HG02885 (cell line): ENCODE data around the gene HOXC10.

Source experiments
- ATAC-seq: cut with Tn5 transposase; IDR thresholded peaks from one replicate; pipeline ENCODE4 v1.9.1; 2021; ENCODE audit warnings: mild to moderate bottlenecking; ENCODE audit not compliant: unreplicated experiment, poor library complexity

HOXC10 gene

DNA sequence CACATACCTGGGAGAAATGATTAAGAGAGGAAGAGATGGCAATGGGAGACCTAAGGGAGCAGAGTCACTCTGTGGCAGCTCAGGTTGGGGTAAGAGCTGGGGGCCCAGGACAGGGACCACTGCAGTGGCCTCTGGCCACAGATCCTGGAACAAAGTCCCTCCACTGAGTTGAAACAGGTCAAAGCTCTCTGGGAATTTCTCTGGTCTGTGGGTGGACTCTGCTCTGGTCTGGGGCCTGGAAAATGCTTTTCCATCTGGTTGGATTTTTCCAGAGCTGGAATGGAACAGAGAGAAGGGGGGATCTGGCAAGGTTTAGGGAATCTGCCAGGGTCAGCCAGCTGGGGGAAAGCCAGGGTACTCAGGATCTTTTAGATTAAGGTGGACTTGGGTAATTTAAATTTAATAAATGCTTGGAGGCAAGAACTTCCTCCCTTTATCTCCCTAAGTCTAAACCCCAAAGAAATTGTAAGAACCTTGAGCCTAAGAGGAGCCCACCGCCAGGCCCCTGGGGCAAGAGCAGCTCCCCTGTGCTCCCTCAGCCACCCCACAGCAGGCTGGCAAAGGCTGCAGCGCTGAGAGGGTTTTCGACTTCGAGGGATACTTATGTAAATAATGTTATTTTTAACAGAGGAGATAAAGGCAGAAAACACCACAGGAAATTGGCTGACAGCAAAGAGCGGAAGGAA lies 3.7 kb downstream of the HOXC10 start:
- no peak for ATAC-seq

DNA sequence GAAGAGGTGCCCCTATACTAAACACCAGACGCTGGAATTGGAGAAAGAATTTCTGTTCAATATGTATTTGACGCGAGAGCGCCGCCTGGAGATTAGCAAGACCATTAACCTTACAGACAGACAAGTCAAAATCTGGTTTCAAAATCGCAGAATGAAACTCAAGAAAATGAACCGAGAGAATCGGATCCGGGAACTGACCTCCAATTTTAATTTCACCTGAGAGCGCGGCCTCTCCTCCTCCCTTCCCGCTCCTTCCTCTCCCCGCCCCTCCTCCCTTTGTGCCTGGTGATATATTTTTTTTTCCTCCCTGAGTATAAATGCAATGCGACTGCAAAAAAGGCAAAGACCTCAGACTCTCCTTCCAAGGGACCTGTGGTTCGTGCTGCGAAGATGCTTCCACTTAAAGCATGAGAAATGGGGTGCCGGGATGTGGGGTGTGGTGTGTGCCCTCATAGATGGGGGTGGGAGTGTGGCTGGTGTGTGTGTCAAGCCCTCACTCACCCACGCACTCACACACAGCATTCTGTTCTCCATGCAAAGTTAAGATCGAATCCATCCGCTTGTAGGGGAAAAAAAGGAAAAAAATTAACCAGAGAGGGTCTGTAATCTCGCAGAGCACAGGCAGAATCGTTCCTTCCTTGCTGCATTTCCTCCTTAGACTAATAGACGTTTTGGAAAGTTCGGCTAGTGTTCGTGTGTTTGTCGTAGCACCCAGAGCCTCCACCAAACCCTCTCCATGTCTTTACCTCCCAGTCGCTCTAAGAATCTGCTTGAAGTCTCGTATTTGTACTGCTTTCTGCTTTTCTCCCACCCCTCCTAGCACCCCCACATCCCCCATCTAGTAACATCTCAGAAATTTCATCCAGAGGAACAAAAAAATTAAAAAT lies 4.5 kb downstream of the HOXC10 start:
- ATAC-seq = no peak

DNA sequence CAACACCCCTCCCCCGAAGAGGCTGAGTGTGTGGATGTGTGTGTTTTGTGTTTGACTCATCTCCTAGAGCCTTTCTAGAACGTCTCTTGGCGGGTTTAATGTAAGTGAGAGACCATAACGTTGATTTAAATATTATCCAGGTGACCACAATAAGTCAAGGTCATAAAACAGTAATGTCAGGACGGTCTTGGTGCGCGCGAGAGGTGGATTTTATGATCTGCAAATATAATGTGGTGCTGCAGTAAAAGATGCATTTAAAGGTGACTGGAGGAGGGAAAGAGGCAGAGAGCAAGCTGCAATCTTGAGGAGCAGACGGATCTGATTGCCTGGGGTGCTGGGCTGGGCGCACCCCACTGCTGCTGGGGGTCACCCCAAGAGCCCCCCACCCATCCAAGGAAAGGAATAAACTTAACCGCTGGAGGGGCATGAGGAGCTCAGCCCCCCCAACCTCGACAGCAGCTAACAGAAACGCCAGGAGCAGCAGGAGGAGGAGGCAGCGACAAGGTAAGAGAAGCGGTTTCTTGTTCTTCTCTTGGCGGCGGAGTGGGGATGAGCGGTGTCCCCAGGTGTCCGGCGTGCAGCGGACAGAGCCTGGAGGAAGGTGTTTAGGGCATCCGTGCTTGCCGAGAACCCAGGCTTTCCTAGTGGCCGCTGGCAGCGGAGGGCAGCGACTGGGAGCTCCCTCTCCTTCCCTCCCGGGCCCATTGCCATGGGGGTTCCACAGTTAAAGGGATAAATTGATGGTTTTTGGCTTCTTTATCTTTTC lies 5.5 kb downstream of the HOXC10 start:
- ATAC-seq = no peak

DNA sequence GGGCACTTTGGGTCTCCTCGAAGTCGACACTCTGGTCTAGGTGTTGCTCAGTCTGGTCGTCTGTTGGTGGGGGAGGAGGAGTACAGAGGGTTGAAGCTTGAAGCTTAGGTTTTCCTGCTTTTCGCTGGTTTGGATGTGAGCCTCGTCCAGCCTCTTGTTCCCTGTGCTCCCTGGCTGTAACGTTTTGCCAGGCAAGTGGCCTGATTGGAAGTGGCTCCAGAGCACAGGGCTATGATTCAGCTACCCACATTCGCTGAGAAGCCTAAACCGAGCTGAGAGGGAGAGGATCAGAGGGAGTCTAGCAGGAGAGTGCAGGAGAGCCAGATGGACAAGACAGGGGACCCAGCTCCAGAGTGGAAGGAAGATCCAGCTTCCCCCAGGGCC lies 6.1 kb downstream of the HOXC10 start:
- ATAC-seq = no peak

DNA sequence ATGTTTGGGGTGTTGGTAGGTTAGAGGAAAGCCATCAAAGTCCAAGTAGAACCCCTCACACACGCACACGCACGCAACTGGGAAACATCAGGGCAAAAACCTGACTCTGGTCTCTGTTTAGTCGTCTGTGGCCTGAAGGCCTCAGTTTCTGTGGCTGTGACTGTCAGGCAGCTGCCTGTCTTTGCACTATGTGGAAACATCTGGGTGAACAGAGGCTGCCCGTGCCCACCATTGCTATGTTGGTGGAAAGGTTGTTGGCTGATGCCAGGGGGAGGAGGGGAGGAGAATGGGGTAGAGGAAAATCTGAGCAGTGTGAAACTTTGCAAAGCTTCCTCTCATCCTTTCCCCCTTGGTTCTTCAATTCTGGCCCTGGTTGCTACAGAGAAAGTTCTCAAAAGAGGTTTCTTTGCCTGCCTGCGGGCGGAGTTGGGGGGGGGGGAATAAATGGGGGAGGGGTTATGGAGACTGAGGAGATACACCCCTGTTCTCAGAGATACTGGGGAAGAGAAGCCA lies 7.5 kb downstream of the HOXC10 start:
- ATAC-seq = no peak

DNA sequence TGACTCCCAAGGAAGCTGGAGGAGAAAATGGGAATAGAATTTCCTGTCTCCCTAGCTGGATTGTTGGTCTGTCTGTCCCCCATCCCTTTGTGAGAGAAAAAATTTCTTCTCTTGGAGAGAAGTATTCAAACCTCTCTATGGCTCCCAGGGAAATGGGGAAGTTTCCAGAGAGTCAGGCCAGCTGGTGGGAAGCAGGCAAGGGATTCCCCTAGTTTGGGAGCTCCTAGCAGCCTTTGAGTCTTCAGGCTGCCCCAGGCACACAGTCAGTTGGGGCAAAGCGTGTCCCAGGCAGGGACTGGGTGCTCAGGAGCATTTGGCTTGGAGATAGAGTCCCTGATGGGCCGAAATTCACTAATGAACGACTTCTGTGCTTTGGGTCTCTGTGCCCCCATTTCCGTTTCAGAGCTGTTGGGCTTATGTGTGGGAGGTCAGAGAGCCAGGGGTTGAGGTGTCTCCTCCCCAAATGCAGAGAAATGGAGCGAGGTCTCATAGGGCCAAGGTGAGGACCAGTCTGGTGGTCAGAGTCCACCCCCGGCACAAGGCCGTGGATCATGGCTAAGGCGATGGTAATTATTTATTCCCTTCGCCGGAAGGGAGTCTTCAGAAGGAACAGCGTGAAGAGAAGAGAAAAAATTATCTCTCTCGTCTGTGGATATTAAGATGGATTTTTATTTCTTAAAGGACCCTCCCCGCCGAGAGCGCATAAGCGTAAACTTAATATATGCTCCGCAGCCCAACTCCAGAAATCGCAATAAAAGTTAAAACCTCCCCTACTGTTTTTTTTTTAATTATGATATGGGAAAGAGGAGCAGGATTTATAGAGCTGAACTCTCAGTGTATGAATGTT lies 8.4 kb downstream of the HOXC10 start:
- ATAC-seq = no peak

DNA sequence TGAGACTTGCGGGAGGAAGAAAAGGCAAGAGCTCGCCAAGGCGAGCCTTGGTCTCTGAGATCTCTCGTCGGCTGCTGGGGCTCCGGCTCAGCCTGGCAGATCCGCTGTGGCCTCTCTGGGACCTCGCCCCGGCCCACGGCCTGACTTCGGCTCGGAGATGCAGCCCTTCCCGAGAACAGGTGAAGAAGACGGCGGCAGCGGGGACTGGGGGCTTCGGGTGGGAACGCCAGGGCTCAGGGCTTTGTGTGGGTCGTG lies 9.0 kb downstream of the HOXC10 start:
- no peak for ATAC-seq

DNA sequence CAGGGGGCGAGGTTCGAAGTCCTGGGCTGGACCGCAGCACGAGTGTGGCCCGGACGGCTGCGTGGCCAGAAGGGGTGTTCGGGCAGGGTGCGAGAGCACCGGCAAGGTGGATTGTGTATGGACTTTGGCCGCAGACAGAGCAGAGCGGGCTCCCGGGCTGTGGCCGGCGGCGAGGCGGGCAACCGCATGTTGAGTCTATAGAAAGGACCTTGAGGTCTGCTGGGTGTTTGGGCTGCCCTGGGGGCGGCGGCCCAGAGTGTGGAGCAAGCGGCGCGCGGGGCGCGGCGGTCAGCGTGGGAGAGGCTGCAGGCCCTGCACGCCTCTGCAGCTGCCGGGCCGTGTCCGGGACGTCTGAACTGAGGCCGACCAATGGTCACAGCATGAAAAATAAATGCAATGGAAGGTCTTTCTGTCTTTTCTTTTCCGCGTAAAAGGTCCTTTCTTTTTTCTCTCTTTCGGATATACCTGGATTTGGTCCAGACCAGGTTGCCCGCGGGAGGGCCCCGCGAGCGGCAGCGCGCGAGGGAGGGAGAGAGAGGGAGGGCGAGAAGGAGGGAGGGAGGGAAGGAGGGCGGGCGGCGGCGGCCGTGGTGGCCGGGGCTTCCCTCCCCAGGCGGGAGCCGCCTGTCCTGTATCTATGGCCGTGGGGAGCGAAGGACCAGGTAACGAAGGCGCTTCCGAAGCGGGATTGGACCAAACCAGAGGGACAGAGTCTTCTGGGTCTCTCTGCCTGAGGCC lies 9.5 kb downstream of the HOXC10 start:
- no peak for ATAC-seq

DNA sequence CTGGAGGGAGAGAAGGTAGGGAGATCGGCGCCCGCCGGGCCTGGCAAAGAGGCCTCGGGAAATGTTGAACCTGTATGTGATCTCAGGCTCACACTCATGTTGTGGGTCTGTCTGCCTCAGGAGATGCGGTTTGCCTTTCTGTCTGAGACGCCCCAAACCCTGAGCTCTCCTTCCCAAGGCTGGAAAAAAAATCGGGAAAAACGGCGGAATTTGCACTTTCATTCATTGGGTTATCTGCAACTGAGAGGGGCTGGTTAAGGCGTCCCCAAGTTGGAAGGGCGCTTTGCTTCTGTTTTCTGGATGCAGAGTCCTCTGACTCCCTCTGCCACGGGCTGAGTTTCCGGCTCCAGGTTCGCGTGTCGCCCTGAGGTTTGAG lies 10.0 kb downstream of the HOXC10 start:
- ATAC-seq = no peak

DNA sequence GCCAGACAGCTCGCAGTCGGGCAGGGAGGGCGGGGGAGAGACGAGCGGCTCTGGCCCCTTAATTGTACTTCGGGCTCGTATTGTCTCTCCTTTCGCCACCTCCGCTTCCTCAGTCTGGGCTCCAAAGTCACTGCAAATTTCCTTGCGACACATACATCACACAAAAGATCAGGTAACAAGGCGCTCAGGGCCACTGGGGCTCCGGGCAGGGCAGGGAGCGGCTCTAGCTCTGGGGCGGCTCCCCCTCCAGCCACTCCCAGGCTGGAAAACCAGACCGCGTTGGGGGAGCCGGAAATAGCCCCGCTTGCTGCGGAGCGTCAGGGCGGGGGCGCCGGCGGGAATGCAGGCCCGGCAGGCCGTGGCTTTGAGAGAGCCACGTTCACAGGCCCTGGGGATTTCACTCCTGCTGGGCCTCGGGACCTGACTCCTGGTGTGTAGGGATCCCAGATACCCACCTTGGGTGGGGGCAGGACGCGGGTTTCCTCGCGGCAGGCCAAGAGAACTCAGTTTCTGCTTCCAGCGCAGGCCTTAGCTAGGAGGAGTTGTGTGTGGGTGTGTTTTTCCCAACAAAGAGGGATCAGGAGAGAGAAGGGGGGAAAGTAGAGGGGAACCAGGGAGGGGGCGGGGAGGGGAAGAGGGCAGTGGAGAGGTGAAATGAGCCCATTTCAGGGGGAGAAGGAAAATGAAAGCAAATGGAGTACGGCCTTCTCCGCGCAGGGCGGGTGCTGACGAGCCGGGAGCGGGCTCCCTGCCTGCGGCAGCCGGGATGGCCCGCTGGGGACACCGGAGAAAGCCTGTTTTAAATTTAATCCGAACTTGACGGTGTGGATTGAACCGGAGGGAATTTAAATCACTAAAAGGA lies 10.7 kb downstream of the HOXC10 start:
- no peak for ATAC-seq

DNA sequence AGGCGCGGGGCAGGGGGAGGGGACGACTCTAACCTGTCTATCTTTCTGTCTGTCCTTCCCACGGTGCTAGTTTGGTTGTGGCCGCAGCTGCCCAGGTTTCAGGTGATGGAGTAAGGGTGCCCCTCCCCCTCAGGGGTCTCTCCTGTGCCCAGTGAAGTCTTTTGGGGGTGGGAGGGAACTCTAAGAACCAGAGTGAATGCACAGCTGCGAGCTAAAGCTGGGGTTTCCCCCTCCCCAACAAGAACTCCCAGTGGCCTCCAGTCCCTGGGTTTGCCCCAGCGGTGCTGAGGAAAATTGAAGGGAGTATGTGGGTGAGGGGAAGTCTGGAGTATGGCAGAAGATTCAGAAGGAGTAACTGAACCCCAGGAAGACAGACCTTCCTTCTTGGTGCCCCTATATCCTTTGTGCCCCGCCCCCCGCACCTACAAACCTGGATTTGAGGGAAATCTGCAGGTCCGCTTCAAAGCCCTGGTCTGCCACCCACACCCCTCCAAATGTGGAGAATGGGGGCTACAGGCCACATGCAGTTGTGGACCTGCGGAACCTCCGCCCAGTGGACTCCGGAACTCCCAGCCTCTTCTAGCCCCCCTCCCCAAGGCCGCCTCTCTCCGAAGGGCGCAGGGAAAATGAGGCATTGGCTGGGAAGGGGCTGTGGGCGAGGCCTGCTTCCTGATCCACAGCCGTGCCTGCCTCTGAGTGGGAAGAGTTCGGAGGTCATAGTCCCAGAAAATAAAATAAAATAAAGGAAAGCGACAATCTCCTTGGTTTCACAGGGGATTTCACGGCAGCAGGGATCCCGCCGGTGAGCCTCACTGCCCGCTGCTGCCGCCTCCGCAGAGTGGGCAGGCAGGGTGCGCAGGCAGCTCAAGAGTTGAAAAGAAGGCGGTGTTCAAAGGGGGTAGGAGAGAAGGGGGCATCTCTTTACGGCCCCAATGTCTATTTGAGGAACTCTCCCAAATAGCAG lies 11.6 kb downstream of the HOXC10 start:
- no peak for ATAC-seq

DNA sequence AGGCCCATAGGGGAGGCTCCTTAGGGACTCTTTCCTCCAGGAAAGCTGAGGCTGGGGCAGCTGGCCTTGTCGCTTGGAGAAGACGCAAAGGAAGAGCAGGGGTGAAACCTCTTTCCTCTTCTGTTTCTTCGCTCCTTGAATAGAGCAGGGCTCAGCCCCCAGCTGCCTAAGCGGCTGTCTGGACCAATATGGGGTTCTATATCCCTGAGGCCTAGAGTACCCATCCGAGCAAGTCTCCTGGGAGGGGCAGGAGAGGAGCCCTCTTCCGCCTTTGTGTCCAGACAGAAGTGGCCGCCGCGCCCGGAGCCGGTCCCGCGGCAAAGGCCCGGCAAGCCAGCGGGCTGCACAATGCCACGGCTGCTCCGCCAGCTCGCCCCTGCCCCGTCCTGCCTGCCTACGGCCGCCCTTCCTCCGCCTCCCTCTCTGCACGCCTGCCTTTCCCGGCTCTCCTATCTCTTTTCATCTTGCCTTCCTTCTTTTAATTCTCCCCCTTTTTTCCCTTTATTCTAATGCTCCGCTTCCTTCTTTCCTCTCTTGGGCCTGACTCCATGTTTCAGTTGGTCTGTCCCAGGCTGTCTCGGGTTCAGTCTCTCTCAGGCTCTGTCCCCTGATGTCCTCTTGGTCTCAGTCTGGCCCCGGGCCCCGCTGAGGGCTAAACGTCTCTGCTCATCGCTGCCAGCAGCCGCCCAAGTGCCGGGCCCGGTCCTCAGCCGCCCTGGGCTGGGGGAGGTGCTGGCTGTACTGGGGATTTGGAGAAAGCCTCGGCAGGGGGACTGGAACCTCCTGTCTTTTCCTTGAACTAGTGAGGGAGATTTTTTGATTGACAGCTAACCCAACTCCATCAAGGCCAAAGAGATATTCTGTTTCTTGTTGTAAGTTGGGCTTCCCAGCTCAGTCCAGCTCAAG lies 12.5 kb downstream of the HOXC10 start:
- ATAC-seq = no peak

DNA sequence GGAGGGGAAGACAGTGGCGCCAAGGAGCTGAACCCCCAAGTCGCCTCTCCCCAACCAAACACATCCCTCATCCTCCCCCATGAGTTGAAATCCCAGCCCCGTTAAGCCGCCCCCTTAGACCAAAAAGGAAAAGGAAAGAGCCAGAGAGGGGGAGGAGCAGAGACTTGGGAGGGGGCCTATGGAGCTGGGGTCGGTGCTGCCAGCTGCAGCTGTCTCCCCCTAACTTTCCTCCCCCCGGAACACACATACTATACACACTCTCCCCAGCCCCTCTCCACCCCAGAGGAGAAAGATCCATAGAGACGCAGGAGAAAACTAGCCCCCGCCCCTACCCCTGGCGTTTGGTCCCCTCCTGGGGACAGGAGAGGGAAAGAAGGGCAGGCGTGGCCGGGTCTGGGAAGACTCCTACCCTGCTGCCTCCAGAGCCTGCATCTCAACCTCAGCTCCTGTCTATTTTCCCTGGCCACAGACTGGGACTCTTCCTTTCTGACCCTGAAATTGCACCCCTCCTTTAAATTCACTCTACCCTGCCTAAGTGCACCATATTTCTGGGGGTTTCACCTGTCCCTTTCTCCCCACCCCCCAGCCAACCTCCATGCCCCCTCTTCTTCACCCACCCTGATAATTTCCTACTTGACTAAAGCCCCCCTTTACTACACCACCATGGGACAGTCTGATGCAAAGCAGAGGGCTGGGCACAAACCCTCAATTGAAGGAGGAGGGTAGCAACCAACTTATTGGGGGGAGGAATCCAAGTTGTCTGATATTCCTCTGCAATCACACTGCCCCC lies 13.4 kb downstream of the HOXC10 start:
- no peak for ATAC-seq

DNA sequence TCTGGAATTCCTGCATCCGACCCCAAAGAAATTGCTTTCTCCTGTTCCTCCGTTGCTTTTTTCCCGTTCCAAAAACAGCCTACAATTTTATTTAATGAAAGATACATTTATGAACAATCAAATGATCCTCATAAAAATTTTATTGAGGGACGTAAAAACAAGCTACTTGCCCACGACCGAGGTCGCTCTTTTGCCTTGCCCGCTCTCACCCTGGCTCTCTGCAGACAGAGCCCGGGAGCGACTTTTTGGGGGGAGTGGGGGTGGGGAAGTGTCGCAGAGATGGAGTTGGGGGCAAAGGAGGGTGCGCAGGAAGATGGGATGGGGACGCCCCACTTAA lies 13.9 kb downstream of the HOXC10 start:
- no peak for ATAC-seq

DNA sequence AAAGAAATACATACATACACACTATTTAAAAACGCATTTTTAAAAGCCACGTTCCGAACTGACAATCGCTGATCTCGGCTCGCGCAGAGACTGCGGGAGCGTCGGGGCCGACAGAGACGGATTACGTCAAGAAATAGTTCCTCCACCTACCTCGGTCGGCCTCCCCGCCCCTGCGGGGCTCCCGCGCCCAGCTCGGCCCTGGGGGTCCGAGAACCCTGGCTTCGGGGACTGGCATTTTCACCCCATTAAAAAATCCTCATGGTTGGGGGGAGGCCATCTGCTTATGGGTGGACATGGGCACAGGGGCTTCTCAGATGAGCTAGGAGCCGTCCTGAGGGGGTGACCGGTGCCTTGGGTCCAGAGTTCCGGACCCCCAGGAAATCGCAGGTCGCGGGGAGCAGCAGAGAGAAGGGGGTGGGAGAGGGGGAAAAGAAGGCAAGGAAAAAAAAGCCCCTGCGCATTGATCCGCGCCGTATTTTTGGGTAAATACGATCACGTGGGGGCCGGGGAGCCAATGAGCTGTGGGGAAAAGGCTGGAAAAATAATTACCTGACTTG lies 14.7 kb downstream of the HOXC10 start:
- no peak for ATAC-seq
